Immature natural killer cell (primary cell): ENCODE measurements around the gene DST. TPM values are rescaled to one million over a fixed set of nuclear protein-coding genes. Genes with fewer than 3 reads are reported as not detected.

Source experiments
- DNase-seq, 3 donors: peaks; one replicate each; pipeline ENCODE4 v3.0.0; 2022; ENCODE audit warnings: mixed read lengths in 1 of 3
- H3K27ac Mint-ChIP-seq, 6 donors: one replicate each; pipeline ENCODE4 v1.8.0; 2020; ENCODE audit warnings: mixed read lengths in 6 of 6, mild to moderate bottlenecking in 5 of 6, inconsistent platforms in 4 of 6, moderate library complexity in 3 of 6
- H3K27me3 Mint-ChIP-seq, 3 donors: one replicate each; pipeline ENCODE4 v1.8.0; 2020 to 2021; ENCODE audit warnings: low read depth in 3 of 3, mild to moderate bottlenecking in 3 of 3, mixed read lengths in 3 of 3, moderate library complexity in 3 of 3, inconsistent platforms in 1 of 3
- H3K36me3 Mint-ChIP-seq, 3 donors: one replicate each; pipeline ENCODE4 v1.8.0; 2020; ENCODE audit warnings: mixed read lengths in 3 of 3, inconsistent platforms in 2 of 3, mild to moderate bottlenecking in 2 of 3
- H3K4me1 Mint-ChIP-seq, 2 donors: one replicate each; pipeline ENCODE4 v1.8.0; 2020; ENCODE audit warnings: inconsistent platforms in 2 of 2, mild to moderate bottlenecking in 2 of 2, mixed read lengths in 2 of 2, moderate library complexity in 1 of 2
- H3K4me3 Mint-ChIP-seq, 5 donors: one replicate each; pipeline ENCODE4 v1.8.0; 2020; ENCODE audit warnings: mild to moderate bottlenecking in 5 of 5, mixed read lengths in 5 of 5, inconsistent platforms in 3 of 5, moderate library complexity in 3 of 5
- H3K9me3 Mint-ChIP-seq, 6 donors: one replicate each; pipeline ENCODE4 v1.8.0; 2020; ENCODE audit warnings: mild to moderate bottlenecking in 6 of 6, mixed read lengths in 6 of 6, inconsistent platforms in 4 of 6, moderate library complexity in 3 of 6
- polyA plus RNA-seq, 3 donors: library from polyadenylated mRNA; unstranded; fragments of 300-500 nt; fragmentation: Illumina TruSeq; gene quantifications; one replicate each; pipeline ENCODE4 v1.2.3, GENCODE V29; 2021

The DST gene
- polyA plus RNA-seq: 1 to 10 TPM in 1 of 3 donors, under 1 TPM in 2; 0.13 to 4.6 (median 0.99) TPM

GRCh38 chr6:56642366-56643261 is at the start of gene DST:
DST (minus strand) TSS chr6:56642889.
- H3K27ac Mint-ChIP-seq: no peak within 1 kb of the TSS
- DNase-seq: no peak
- H3K4me3 Mint-ChIP-seq: no peak within 1 kb of the TSS
- H3K4me1 Mint-ChIP-seq: no peaks in the 10 kb centered on the region
- H3K27me3 Mint-ChIP-seq: no peaks in the 10 kb centered on the region
- H3K9me3 Mint-ChIP-seq: no peaks in the 10 kb centered on the region
- no peaks in the 10 kb centered on the region for H3K36me3 Mint-ChIP-seq

- Mint-ChIP-seq H3K9me3 (no peaks in the 10 kb centered on the region), H3K27ac (no peak overlapping the region), H3K4me3 (no peak overlapping the region), H3K4me1 (no peaks in the 10 kb centered on the region), H3K27me3 (peaks cover 0 to 5% (median 1%) of the 10 kb centered on the region in 3 donors), H3K36me3 (no peaks in the 10 kb centered on the region)
- DNase-seq: no peak
Observed at GRCh38 chr6:56691814-56692213, 49.1 kb upstream of the DST start.

- no peak for DNase-seq
- Mint-ChIP-seq H3K27ac (no peak overlapping the region), H3K4me1 (no peaks in the 10 kb centered on the region), H3K36me3 (no peaks in the 10 kb centered on the region), H3K4me3 (no peak overlapping the region), H3K9me3 (no peaks in the 10 kb centered on the region), H3K27me3 (peaks cover 0 to 5% (median 1%) of the 10 kb centered on the region in 3 donors)
Observed at GRCh38 chr6:56691286-56691595, 48.6 kb upstream of the DST start.

GRCh38 chr6:56690519-56691285 is 48.0 kb upstream of the DST start:
- Mint-ChIP-seq H3K36me3 (no peaks in the 10 kb centered on the region), H3K27me3 (peaks cover 0 to 5% (median 1%) of the 10 kb centered on the region in 3 donors), H3K27ac (no peak overlapping the region), H3K4me3 (no peak overlapping the region), H3K4me1 (no peaks in the 10 kb centered on the region), H3K9me3 (no peaks in the 10 kb centered on the region)
- DNase-seq: no peak

GRCh38 chr6:56689663-56690062 is 47.0 kb upstream of the DST start:
- H3K27ac Mint-ChIP-seq: no peak overlapping the region
- no peak overlapping the region for H3K4me3 Mint-ChIP-seq
- no peaks in the 10 kb centered on the region for H3K9me3 Mint-ChIP-seq
- DNase-seq: no peak
- H3K27me3 Mint-ChIP-seq: peaks cover 0 to 4% (median 0%) of the 10 kb centered on the region in 3 donors
- H3K4me1 Mint-ChIP-seq: no peaks in the 10 kb centered on the region
- H3K36me3 Mint-ChIP-seq: no peaks in the 10 kb centered on the region

- no peaks in the 10 kb centered on the region for H3K4me1 Mint-ChIP-seq
- H3K27me3 Mint-ChIP-seq: peaks cover 0 to 4% (median 0%) of the 10 kb centered on the region in 3 donors
- no peak overlapping the region for H3K4me3 Mint-ChIP-seq
- no peaks in the 10 kb centered on the region for H3K9me3 Mint-ChIP-seq
- no peak for DNase-seq
- no peak overlapping the region for H3K27ac Mint-ChIP-seq
- H3K36me3 Mint-ChIP-seq: no peaks in the 10 kb centered on the region
Observed at GRCh38 chr6:56689114-56689513, 46.4 kb upstream of the DST start.

GRCh38 chr6:56688521-56688920 is 45.8 kb upstream of the DST start:
- no peaks in the 10 kb centered on the region for H3K9me3 Mint-ChIP-seq
- no peaks in the 10 kb centered on the region for H3K4me1 Mint-ChIP-seq
- DNase-seq: no peak
- H3K27ac Mint-ChIP-seq: no peak overlapping the region
- H3K27me3 Mint-ChIP-seq: peaks cover 0 to 4% (median 0%) of the 10 kb centered on the region in 3 donors
- no peak overlapping the region for H3K4me3 Mint-ChIP-seq
- no peaks in the 10 kb centered on the region for H3K36me3 Mint-ChIP-seq

- H3K36me3 Mint-ChIP-seq: no peaks in the 10 kb centered on the region
- H3K9me3 Mint-ChIP-seq: no peaks in the 10 kb centered on the region
- no peak overlapping the region for H3K4me3 Mint-ChIP-seq
- H3K27me3 Mint-ChIP-seq: no peaks in the 10 kb centered on the region
- no peaks in the 10 kb centered on the region for H3K4me1 Mint-ChIP-seq
- no peak overlapping the region for H3K27ac Mint-ChIP-seq
- no peak for DNase-seq
Observed at GRCh38 chr6:56687551-56687950, 44.9 kb upstream of the DST start.

- H3K4me3 Mint-ChIP-seq: no peak overlapping the region
- H3K36me3 Mint-ChIP-seq: no peaks in the 10 kb centered on the region
- no peaks in the 10 kb centered on the region for H3K27me3 Mint-ChIP-seq
- H3K9me3 Mint-ChIP-seq: no peaks in the 10 kb centered on the region
- H3K27ac Mint-ChIP-seq: no peak overlapping the region
- no peak for DNase-seq
- H3K4me1 Mint-ChIP-seq: no peaks in the 10 kb centered on the region
Observed at GRCh38 chr6:56686429-56686828, 43.7 kb upstream of the DST start.

- H3K27me3 Mint-ChIP-seq: no peaks in the 10 kb centered on the region
- H3K4me1 Mint-ChIP-seq: no peaks in the 10 kb centered on the region
- no peak overlapping the region for H3K27ac Mint-ChIP-seq
- H3K36me3 Mint-ChIP-seq: no peaks in the 10 kb centered on the region
- DNase-seq: no peak
- H3K4me3 Mint-ChIP-seq: no peak overlapping the region
- no peaks in the 10 kb centered on the region for H3K9me3 Mint-ChIP-seq
Observed at GRCh38 chr6:56685994-56686393, 43.3 kb upstream of the DST start.

- Mint-ChIP-seq H3K27me3 (no peaks in the 10 kb centered on the region), H3K27ac (no peak overlapping the region), H3K4me1 (no peaks in the 10 kb centered on the region), H3K36me3 (no peaks in the 10 kb centered on the region), H3K4me3 (no peak overlapping the region), H3K9me3 (no peaks in the 10 kb centered on the region)
- no peak for DNase-seq
Observed at GRCh38 chr6:56685102-56685733, 42.5 kb upstream of the DST start.

- Mint-ChIP-seq H3K9me3 (no peaks in the 10 kb centered on the region), H3K4me3 (no peak overlapping the region), H3K36me3 (no peaks in the 10 kb centered on the region), H3K4me1 (no peaks in the 10 kb centered on the region), H3K27me3 (no peaks in the 10 kb centered on the region), H3K27ac (no peak overlapping the region)
- DNase-seq: no peak
Observed at GRCh38 chr6:56684342-56685101, 41.8 kb upstream of the DST start.

- Mint-ChIP-seq H3K4me1 (no peaks in the 10 kb centered on the region), H3K4me3 (no peak overlapping the region), H3K27me3 (no peaks in the 10 kb centered on the region), H3K27ac (no peak overlapping the region), H3K36me3 (no peaks in the 10 kb centered on the region), H3K9me3 (no peaks in the 10 kb centered on the region)
- no peak for DNase-seq
Observed at GRCh38 chr6:56683882-56684281, 41.2 kb upstream of the DST start.

- H3K36me3 Mint-ChIP-seq: no peaks in the 10 kb centered on the region
- DNase-seq: no peak
- H3K4me1 Mint-ChIP-seq: no peaks in the 10 kb centered on the region
- H3K4me3 Mint-ChIP-seq: no peak overlapping the region
- no peaks in the 10 kb centered on the region for H3K27me3 Mint-ChIP-seq
- no peak overlapping the region for H3K27ac Mint-ChIP-seq
- no peaks in the 10 kb centered on the region for H3K9me3 Mint-ChIP-seq
Observed at GRCh38 chr6:56682635-56683034, 39.9 kb upstream of the DST start.
